LoVo (cell line): ENCODE measurements around the gene PSMD13.
"Not testable (repeated sequence)": the region's sequence is repeated elsewhere in the genome, so short reads cannot be mapped to it uniquely, and the experiment has no call there.

Experiments
- DNase-seq: peaks from one replicate; pipeline ENCODE4 v3.0.0-alpha.2; 2016; ENCODE audit warnings: low spot score

The PSMD13 gene

DNA sequence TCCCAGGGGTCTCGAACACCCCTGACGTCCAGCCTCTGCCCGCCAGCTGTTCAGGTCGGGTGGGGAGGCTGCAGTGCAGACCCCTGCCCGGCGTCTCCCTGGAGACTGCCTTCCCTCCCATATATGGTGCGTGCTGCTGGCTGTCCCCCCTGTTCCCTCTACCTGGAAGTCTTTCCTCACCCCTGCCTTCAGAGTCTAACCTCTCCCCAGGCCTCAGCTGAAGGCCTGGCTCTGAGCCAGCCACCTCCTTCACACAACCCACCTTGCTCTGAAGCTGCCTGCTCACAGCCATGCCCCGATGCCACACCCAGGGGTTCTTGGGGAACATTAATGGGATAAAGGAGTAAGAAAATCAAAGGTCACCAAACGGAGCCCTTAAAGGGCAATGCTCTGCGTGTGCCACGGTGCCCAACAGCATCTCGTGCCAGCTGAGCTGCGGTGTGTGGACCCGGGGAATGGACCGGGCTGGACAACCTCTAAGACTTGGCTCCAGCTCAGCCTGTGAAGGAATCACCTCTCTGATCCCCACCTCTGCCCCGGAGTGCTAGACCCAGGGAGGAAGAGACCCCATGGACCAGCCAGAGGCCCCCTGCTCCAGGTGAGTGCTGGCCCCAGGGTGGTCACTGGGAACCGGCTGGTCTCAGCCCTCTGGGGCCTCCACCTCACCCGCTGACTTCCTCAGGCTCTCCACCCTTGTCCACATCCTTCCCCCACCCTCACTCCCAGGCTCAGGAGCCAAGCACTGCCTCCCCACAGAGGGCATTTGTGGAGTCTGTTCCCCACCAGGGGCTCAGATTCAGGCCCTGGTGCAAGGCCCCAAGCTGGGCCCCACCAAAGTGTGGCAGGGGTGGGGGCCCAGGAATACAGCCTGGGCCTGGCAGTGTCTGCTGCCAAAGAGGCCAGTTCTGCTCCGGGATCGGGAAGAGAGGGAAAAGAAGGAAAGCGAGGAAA, 41.5 kb downstream of the PSMD13 start, which contains the start of gene NLRP6:
Gene NLRP6, plus strand, starts transcription at position 407 of the 951 bp plus-strand sequence. Its CDS starts 163 bp downstream, at position 570.
- DNase-seq: no peak

DNA sequence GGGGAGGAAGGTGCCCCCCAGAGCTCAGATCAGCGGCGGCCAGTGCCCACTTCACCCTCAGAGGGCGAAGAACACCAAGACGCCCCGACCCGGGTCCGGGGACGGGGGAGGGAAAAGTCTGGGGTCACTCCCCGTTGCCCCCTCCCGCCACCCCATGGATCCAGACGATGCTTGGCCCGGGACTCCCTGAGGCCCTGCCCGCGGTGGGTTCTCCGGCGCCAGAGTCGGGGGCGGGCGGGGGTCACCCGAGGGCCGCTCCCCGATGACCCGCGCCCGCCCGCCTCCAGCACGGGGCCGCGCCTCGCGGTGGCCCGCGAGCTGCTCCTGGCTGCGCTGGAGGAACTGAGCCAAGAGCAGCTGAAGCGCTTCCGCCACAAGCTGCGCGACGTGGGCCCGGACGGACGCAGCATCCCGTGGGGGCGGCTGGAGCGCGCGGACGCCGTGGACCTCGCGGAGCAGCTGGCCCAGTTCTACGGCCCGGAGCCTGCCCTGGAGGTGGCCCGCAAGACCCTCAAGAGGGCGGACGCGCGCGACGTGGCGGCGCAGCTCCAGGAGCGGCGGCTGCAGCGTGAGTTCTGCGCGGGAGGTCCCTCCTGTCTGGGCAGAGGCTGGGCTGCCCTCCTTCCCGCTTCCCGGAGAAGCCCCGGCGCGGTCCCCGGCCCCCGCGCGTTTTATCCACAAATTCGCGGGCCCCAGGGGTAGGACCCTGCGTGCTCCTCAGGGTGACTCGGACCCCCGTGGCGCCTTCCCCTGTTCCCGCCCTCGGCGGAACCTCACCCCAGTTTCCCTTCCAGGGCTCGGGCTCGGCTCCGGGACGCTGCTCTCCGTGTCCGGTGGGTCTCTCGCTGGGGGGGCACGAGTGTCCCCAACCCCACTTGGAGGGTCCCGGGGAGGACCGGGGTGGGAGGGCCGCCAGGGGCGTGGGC, 42.5 kb downstream of the PSMD13 start:
- no peak for DNase-seq

GRCh38 chr11:279966-280705, 43.4 kb downstream of the PSMD13 start:
- no peak for DNase-seq

GRCh38 chr11:280706-281485, 44.1 kb downstream of the PSMD13 start:
- no peak for DNase-seq

GRCh38 chr11:281486-282161, 44.8 kb downstream of the PSMD13 start:
- DNase-seq: no peak

DNA sequence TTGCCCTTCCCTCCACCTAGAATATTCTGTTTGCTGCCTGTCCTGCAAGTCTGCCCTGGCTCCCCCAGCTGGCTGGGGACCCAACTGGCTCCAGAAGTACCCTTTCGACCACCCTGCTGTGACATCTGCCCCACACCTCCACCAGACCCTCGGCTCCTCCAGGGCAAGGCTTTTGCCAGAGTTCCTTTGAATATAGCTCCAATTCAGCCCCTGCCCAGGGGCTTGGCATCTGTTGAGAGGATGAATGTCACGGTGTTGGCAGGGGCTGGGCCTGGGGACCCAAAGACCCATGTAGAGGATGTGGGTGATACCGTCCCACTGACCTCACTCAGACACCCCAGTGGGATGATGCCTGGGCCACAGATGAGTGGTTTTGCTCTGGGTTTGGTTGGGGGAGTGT, 45.4 kb downstream of the PSMD13 start:
- no peak for DNase-seq

- no peak for DNase-seq
These were observed 46.0 kb downstream of the PSMD13 start for GRCh38 chr11:282630-283360.

DNA sequence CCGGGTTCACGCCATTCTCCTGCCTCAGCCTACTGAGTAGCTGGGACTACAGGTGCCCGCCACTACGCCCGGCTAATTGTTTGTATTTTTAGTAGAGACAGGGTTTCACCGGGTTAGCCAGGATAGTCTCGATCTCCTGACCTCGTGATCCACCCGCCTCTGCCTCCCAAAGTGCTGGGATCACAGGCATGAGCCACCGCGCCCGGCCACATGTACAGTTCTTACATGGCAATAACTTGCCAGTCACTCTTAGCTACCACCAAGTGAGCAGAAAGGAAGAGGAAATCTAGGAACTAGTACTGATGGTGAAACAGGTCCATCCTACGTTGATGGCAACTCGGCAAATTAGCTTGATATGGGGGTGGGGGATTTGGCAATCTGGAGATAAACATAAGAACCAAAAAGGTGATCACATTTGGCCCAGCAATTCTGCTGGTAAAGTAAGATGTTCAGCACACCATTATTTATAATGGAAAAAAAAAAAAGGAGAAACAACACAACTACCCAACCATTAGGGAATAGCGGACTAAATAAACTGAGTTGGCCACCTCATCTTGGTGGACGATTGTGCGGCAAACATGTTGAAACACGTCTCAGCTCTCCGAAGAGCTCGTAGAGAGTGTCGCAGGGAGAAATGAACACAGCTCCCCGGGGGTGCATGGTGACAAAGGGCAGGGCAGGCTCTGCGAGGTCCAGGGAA, 46.8 kb downstream of the PSMD13 start:
- no peak for DNase-seq

GRCh38 chr11:284105-285020, 47.6 kb downstream of the PSMD13 start:
- no peak for DNase-seq

- no peak for DNase-seq
These were observed 48.5 kb downstream of the PSMD13 start for GRCh38 chr11:285021-285893.

- no peak for DNase-seq
These were observed 49.1 kb downstream of the PSMD13 start for GRCh38 chr11:285894-286220.

- not testable (repeated sequence) for DNase-seq
These were observed 50.4 kb downstream of the PSMD13 start for GRCh38 chr11:286977-287820.

- DNase-seq: no peak
These were observed 51.2 kb downstream of the PSMD13 start for GRCh38 chr11:287821-288477.

GRCh38 chr11:288478-289397, 52.0 kb downstream of the PSMD13 start, which contains the start of gene PGGHG:
Gene PGGHG (plus strand): TSS chr11:289126. CDS start chr11:289817, 691 bp downstream.
- DNase-seq: peak; percentile 78

DNA sequence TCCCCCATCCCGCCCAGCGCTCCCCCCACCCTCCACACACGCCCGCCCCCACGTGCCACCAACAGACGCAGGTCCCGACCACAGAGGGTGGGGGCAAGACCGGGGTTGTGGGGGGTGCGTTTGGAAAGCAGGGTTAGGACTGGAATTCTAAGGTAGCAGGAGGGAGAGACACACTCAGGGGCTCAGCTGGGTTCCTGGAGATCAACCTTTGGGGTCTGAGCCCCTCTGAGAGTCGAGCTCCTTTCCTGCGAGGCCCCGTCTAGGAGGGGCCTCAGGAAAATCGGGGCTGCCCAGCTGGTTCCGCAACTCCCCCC, 52.6 kb downstream of the PSMD13 start:
- DNase-seq: no peak
